Measurements from ENCODE around the gene CFAP299. TPM values are rescaled to one million over a fixed set of nuclear protein-coding genes. Genes with fewer than 3 reads are reported as not detected.
"Not testable (repeated sequence)": the region's sequence is repeated elsewhere in the genome, so short reads cannot be mapped to it uniquely, and the experiment has no call there.

CFAP299 gene
- polyA plus RNA-seq (2013, experiment 1 of 2): not detected
- not detected for polyA plus RNA-seq (2013, experiment 2 of 2)

DNA sequence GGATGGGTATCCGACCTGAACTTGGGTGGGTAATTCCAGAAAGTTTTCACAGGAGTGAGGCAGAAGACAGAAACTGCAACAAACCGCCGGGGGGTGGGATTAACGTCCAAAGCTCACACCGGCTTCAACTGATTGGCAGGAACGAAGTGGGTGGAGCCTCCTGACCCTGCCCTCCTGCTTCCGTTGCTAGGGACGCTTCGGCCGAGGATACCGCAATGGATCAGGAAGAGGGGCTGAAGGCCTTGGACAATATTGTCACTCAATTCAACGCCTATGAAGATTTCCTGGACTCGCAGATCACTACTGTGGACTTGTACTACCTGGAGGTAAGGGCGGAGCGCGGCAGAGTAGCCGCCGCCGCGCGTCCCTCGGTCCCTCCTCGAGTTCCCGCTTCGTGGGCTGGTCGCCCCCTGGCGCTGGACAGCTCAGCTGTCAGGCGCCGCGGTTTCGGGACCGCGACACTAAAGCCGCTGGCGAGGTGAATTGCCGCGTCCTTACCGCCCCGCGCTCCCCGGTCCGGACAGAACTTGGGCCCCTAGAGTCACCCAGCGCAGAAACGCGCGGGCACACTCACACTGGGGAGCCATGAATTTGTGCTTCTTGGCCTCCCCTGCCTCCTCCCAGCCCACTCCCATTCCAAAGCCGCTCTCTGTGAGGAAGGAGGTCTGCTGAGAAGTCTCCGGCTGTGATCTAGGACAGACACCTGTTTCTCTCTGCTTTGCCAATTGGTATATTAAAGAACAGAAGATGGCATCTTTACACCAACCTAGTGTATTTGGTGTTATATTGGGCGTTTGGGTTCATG, at the start of gene CFAP299:
TSS of gene CFAP299 (plus strand) at position 177 of the 805 bp plus-strand sequence.
- Histone ChIP-seq H3K4me2 (ENCODE audit: low read length) (peak within 1 kb of the TSS; percentile 63), H3K4me3 (ENCODE audit: low read length) (peak within 1 kb of the TSS; percentile 32), H3K23ac (ENCODE audit: low read length) (no peak within 1 kb of the TSS), H3K27ac (ENCODE audit: low read depth, low read length) (no peak within 1 kb of the TSS), H3K9ac (ENCODE audit: low read length) (peak within 1 kb of the TSS; percentile 37), H3K79me2 (ENCODE audit: control insufficient read depth, insufficient read depth, low read length) (no peaks in the 10 kb centered on the region), H3K4ac (ENCODE audit: low read depth, low read length) (no peak within 1 kb of the TSS), H3K27me3 (ENCODE audit: insufficient read depth, low read length, poor library complexity) (no peaks in the 10 kb centered on the region), H3K4me1 (ENCODE audit: control insufficient read depth, low read depth, low read length) (no peaks in the 10 kb centered on the region), H3K18ac (ENCODE audit: low read length) (no peak within 1 kb of the TSS), H2BK120ac (ENCODE audit: low read depth, low read length) (no peak within 1 kb of the TSS), H4K5ac (ENCODE audit: low read length) (no peak within 1 kb of the TSS), H3K36me3 (ENCODE audit: control insufficient read depth, insufficient read depth, low read length) (no peaks in the 10 kb centered on the region), H2BK5ac (ENCODE audit: low read length) (no peak within 1 kb of the TSS), H2AK5ac (ENCODE audit: low read length) (no peak within 1 kb of the TSS), H3K56ac (ENCODE audit: low read length) (peak within 1 kb of the TSS; percentile 61), H4K8ac (ENCODE audit: low read depth, low read length) (no peak within 1 kb of the TSS), H2BK15ac (replicated peaks; ENCODE audit: low read depth) (no peak within 1 kb of the TSS), H3K79me1 (ENCODE audit: low read length) (no peaks in the 10 kb centered on the region)
- peak; percentile 96 for DNase-seq
- no CpG with 5 or more reads among the region's 49 CpGs for WGBS (ENCODE audit: extremely low coverage, insufficient coverage, low lambda C conversion rate)

DNA sequence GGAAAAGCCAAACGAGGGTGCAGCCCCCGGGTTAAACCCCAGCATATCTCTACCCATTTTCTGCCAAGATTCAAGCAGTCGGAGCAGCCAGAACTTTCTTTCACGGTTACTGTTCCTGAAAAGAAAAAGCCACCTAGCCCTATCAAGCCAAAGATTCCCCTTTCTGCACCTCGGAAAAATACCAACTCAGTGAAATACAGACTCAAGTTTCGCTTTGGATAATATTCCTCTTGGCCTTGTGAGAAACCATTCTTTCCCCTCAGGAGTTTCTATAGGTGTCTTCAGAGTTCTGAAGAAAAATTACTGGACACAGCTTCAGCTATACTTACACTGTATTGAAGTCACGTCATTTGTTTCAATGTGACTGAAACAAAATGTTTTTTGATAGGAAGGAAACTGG, 49.1 kb upstream of the CFAP299 start:
- no CpG with 5 or more reads among the region's 7 CpGs for WGBS (ENCODE audit: extremely low coverage, insufficient coverage, low lambda C conversion rate)
- no peak overlapping the region for H3K9ac ChIP-seq (ENCODE audit: low read length)
- H3K27ac ChIP-seq (ENCODE audit: low read depth, low read length): no peak overlapping the region
- H3K4me2 ChIP-seq (ENCODE audit: low read length): no peak overlapping the region
- no peak for DNase-seq
- no peak overlapping the region for H3K56ac ChIP-seq (ENCODE audit: low read length)
- H2BK15ac ChIP-seq (replicated peaks; ENCODE audit: low read depth): no peak overlapping the region
- no peak overlapping the region for H3K4me3 ChIP-seq (ENCODE audit: low read length)
- H2BK120ac ChIP-seq (ENCODE audit: low read depth, low read length): no peak overlapping the region
- H3K23ac ChIP-seq (ENCODE audit: low read length): no peak overlapping the region
- no peak overlapping the region for H3K4ac ChIP-seq (ENCODE audit: low read depth, low read length)
- no peak overlapping the region for H3K18ac ChIP-seq (ENCODE audit: low read length)
- H3K4me1 ChIP-seq (ENCODE audit: control insufficient read depth, low read depth, low read length): no peaks in the 10 kb centered on the region
- no peaks in the 10 kb centered on the region for H3K79me2 ChIP-seq (ENCODE audit: control insufficient read depth, insufficient read depth, low read length)
- H2AK5ac ChIP-seq (ENCODE audit: low read length): no peak overlapping the region
- no peaks in the 10 kb centered on the region for H3K27me3 ChIP-seq (ENCODE audit: insufficient read depth, low read length, poor library complexity)
- no peaks in the 10 kb centered on the region for H3K79me1 ChIP-seq (ENCODE audit: low read length)
- H3K36me3 ChIP-seq (ENCODE audit: control insufficient read depth, insufficient read depth, low read length): no peaks in the 10 kb centered on the region
- no peak overlapping the region for H2BK5ac ChIP-seq (ENCODE audit: low read length)
- no peak overlapping the region for H4K5ac ChIP-seq (ENCODE audit: low read length)
- no peak overlapping the region for H4K8ac ChIP-seq (ENCODE audit: low read depth, low read length)

DNA sequence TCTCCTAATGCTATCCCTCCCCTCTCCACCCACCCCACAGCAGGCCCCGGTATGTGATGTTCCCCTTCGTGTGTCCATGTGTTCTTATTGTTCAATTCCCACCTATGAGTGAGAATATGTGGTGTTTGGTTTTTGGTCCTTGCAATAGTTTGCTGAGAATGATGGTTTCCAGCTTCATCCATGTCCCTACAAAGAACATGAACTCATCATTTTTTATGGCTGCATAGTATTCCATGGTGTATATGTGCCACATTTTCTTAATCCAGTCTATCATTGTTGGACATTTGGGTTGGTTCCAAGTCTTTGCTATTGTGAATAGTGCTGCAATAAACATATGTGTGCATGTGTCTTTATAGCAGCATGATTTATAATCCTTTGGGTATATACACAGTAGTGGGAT, 44.9 kb upstream of the CFAP299 start:
- not testable (repeated sequence) for H3K79me2 ChIP-seq (ENCODE audit: control insufficient read depth, insufficient read depth, low read length); H3K56ac ChIP-seq (ENCODE audit: low read length); H3K4ac ChIP-seq (ENCODE audit: low read depth, low read length); H4K8ac ChIP-seq (ENCODE audit: low read depth, low read length); H3K27ac ChIP-seq (ENCODE audit: low read depth, low read length); H2AK5ac ChIP-seq (ENCODE audit: low read length); H2BK15ac ChIP-seq (replicated peaks; ENCODE audit: low read depth); H2BK5ac ChIP-seq (ENCODE audit: low read length); H3K4me1 ChIP-seq (ENCODE audit: control insufficient read depth, low read depth, low read length); DNase-seq; H3K23ac ChIP-seq (ENCODE audit: low read length); H2BK120ac ChIP-seq (ENCODE audit: low read depth, low read length); H3K36me3 ChIP-seq (ENCODE audit: control insufficient read depth, insufficient read depth, low read length); H4K5ac ChIP-seq (ENCODE audit: low read length); H3K27me3 ChIP-seq (ENCODE audit: insufficient read depth, low read length, poor library complexity); H3K18ac ChIP-seq (ENCODE audit: low read length); H3K9ac ChIP-seq (ENCODE audit: low read length); H3K79me1 ChIP-seq (ENCODE audit: low read length); H3K4me2 ChIP-seq (ENCODE audit: low read length); H3K4me3 ChIP-seq (ENCODE audit: low read length)
- WGBS (ENCODE audit: extremely low coverage, insufficient coverage, low lambda C conversion rate): no CpG with 5 or more reads among the region's 2 CpGs

DNA sequence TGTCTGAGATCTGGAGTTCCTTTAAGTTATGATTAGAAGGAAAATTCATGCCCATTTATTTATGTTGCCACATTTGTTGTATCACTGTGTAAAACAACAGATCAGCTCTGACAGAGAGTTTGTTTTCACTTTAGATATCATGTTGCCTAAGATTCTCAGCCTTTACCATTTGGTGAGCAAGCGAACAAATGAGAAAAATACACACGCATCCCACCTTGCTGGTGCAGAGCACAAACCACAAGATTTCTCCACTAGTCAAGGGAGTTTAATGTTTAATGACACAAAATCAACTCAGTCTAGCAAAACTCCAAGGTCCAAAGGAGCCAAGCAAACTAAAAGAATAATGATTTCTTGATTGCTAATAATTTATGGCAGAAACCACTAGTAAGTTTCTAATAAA, 41.3 kb upstream of the CFAP299 start:
- no peak overlapping the region for H3K18ac ChIP-seq (ENCODE audit: low read length)
- no peaks in the 10 kb centered on the region for H3K79me1 ChIP-seq (ENCODE audit: low read length)
- no peak overlapping the region for H3K9ac ChIP-seq (ENCODE audit: low read length)
- H3K4ac ChIP-seq (ENCODE audit: low read depth, low read length): no peak overlapping the region
- H3K79me2 ChIP-seq (ENCODE audit: control insufficient read depth, insufficient read depth, low read length): no peaks in the 10 kb centered on the region
- no CpG with 5 or more reads among the region's 2 CpGs for WGBS (ENCODE audit: extremely low coverage, insufficient coverage, low lambda C conversion rate)
- no peak overlapping the region for H3K4me2 ChIP-seq (ENCODE audit: low read length)
- no peak overlapping the region for H4K8ac ChIP-seq (ENCODE audit: low read depth, low read length)
- H3K4me1 ChIP-seq (ENCODE audit: control insufficient read depth, low read depth, low read length): no peaks in the 10 kb centered on the region
- H2BK5ac ChIP-seq (ENCODE audit: low read length): no peak overlapping the region
- H3K27ac ChIP-seq (ENCODE audit: low read depth, low read length): no peak overlapping the region
- no peak overlapping the region for H3K23ac ChIP-seq (ENCODE audit: low read length)
- no peak overlapping the region for H3K4me3 ChIP-seq (ENCODE audit: low read length)
- no peak for DNase-seq
- no peak overlapping the region for H2BK15ac ChIP-seq (replicated peaks; ENCODE audit: low read depth)
- H4K5ac ChIP-seq (ENCODE audit: low read length): no peak overlapping the region
- H3K27me3 ChIP-seq (ENCODE audit: insufficient read depth, low read length, poor library complexity): no peaks in the 10 kb centered on the region
- no peaks in the 10 kb centered on the region for H3K36me3 ChIP-seq (ENCODE audit: control insufficient read depth, insufficient read depth, low read length)
- no peak overlapping the region for H2BK120ac ChIP-seq (ENCODE audit: low read depth, low read length)
- H3K56ac ChIP-seq (ENCODE audit: low read length): no peak overlapping the region
- H2AK5ac ChIP-seq (ENCODE audit: low read length): no peak overlapping the region

DNA sequence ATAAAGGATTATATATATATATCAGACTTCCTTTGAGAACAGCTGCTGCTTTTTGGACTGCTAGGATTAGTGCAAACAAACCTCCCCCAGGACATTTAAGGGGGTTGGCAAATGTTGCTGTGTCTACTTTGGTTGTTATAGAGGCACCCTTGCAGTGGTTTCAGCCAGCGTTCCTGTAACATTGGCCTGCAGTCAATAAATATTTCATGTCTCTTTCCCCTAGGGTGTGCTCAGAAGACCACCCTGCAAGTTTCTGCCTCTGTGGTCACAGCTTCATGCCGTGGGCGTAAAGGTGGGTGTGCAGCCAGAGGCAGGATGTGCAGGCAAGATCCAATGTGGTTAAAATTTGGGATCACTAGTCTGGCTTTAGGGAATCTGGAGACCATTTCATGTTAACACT, 40.2 kb upstream of the CFAP299 start:
- no peak overlapping the region for H2BK15ac ChIP-seq (replicated peaks; ENCODE audit: low read depth)
- H3K56ac ChIP-seq (ENCODE audit: low read length): no peak overlapping the region
- H3K18ac ChIP-seq (ENCODE audit: low read length): no peak overlapping the region
- DNase-seq: no peak
- H2BK120ac ChIP-seq (ENCODE audit: low read depth, low read length): no peak overlapping the region
- no peaks in the 10 kb centered on the region for H3K79me1 ChIP-seq (ENCODE audit: low read length)
- H3K4me1 ChIP-seq (ENCODE audit: control insufficient read depth, low read depth, low read length): no peaks in the 10 kb centered on the region
- H3K27ac ChIP-seq (ENCODE audit: low read depth, low read length): no peak overlapping the region
- H3K27me3 ChIP-seq (ENCODE audit: insufficient read depth, low read length, poor library complexity): no peaks in the 10 kb centered on the region
- H2AK5ac ChIP-seq (ENCODE audit: low read length): no peak overlapping the region
- no peak overlapping the region for H4K8ac ChIP-seq (ENCODE audit: low read depth, low read length)
- H4K5ac ChIP-seq (ENCODE audit: low read length): no peak overlapping the region
- H3K4me2 ChIP-seq (ENCODE audit: low read length): no peak overlapping the region
- H3K23ac ChIP-seq (ENCODE audit: low read length): no peak overlapping the region
- no peak overlapping the region for H3K9ac ChIP-seq (ENCODE audit: low read length)
- no peaks in the 10 kb centered on the region for H3K79me2 ChIP-seq (ENCODE audit: control insufficient read depth, insufficient read depth, low read length)
- H3K4ac ChIP-seq (ENCODE audit: low read depth, low read length): no peak overlapping the region
- no peak overlapping the region for H3K4me3 ChIP-seq (ENCODE audit: low read length)
- H3K36me3 ChIP-seq (ENCODE audit: control insufficient read depth, insufficient read depth, low read length): no peaks in the 10 kb centered on the region
- H2BK5ac ChIP-seq (ENCODE audit: low read length): no peak overlapping the region
- no CpG with 5 or more reads among the region's 3 CpGs for WGBS (ENCODE audit: extremely low coverage, insufficient coverage, low lambda C conversion rate)

DNA sequence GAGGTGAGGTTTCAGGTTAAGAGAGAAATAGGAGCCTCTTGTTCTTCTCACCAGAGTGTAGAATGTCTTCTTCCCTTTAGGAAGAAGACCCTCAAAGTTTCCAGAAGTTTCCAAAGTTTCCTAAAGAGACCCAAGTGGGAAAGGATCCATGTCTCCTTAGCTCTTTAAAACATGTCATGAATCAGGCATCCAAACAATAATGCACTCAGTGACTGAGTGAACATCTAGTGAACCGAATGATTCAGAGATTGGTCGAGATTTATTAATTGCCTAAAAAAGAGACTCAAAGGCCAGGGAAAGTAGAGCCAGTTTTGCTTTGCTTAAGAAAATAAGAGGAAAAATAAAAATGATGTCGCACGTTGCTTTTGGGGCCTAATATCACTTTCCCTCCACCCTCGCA, 39.7 kb upstream of the CFAP299 start:
- H3K79me2 ChIP-seq (ENCODE audit: control insufficient read depth, insufficient read depth, low read length): no peaks in the 10 kb centered on the region
- WGBS (ENCODE audit: extremely low coverage, insufficient coverage, low lambda C conversion rate): no CpG with 5 or more reads among the region's 5 CpGs
- H2BK15ac ChIP-seq (replicated peaks; ENCODE audit: low read depth): no peak overlapping the region
- H2BK5ac ChIP-seq (ENCODE audit: low read length): no peak overlapping the region
- H3K4me2 ChIP-seq (ENCODE audit: low read length): no peak overlapping the region
- H4K8ac ChIP-seq (ENCODE audit: low read depth, low read length): no peak overlapping the region
- no peaks in the 10 kb centered on the region for H3K4me1 ChIP-seq (ENCODE audit: control insufficient read depth, low read depth, low read length)
- H3K18ac ChIP-seq (ENCODE audit: low read length): no peak overlapping the region
- no peaks in the 10 kb centered on the region for H3K79me1 ChIP-seq (ENCODE audit: low read length)
- no peak for DNase-seq
- no peak overlapping the region for H2AK5ac ChIP-seq (ENCODE audit: low read length)
- no peak overlapping the region for H3K23ac ChIP-seq (ENCODE audit: low read length)
- H3K4ac ChIP-seq (ENCODE audit: low read depth, low read length): no peak overlapping the region
- no peaks in the 10 kb centered on the region for H3K36me3 ChIP-seq (ENCODE audit: control insufficient read depth, insufficient read depth, low read length)
- H3K4me3 ChIP-seq (ENCODE audit: low read length): no peak overlapping the region
- no peaks in the 10 kb centered on the region for H3K27me3 ChIP-seq (ENCODE audit: insufficient read depth, low read length, poor library complexity)
- no peak overlapping the region for H3K56ac ChIP-seq (ENCODE audit: low read length)
- H4K5ac ChIP-seq (ENCODE audit: low read length): no peak overlapping the region
- H3K27ac ChIP-seq (ENCODE audit: low read depth, low read length): no peak overlapping the region
- no peak overlapping the region for H3K9ac ChIP-seq (ENCODE audit: low read length)
- no peak overlapping the region for H2BK120ac ChIP-seq (ENCODE audit: low read depth, low read length)

Measured in mesendoderm (in vitro differentiated cells).